Thoracic aorta (tissue), 2 donors: ENCODE data around the gene FHIT. TPM values are rescaled to one million over a fixed set of nuclear protein-coding genes. Genes with fewer than 3 reads are reported as not detected.

Experiments used
- ATAC-seq: fragments of 150-250 bp; one replicate; pipeline ENCODE4 v1.8.0; 2017; ENCODE audit warnings: low read depth; ENCODE audit not compliant: insufficient number of reproducible peaks, low FRiP score
- DNase-seq: peaks from one replicate; pipeline ENCODE4 v3.0.0-alpha.2; 2020; ENCODE audit warnings: low spot score
- H3K27ac ChIP-seq, 2 donors: fragments of 200-600 bp; sonication (generic); 1 replicate in 1 of 2; 2 replicates in 1 of 2; pipeline ENCODE4 v1.5.1; 2016; ENCODE audit warnings: mild to moderate bottlenecking in 2 of 2, moderate library complexity in 2 of 2
- H3K27me3 ChIP-seq: fragments of 200-600 bp; sonication (generic); replicated peaks from 2 replicates; pipeline ENCODE4 v1.6.0; 2016; ENCODE audit warnings: mild to moderate bottlenecking; ENCODE audit not compliant: insufficient read depth
- H3K36me3 ChIP-seq: fragments of 200-600 bp; sonication (generic); one replicate; pipeline ENCODE4 v1.5.1; 2016
- H3K4me1 ChIP-seq, 2 donors: fragments of 200-600 bp; sonication (generic); 1 replicate in 1 of 2; 2 replicates in 1 of 2; pipeline versions ENCODE4 v1.5.1 to v1.6.0; 2016; ENCODE audit warnings: low read depth in 2 of 2, mild to moderate bottlenecking in 1 of 2; ENCODE audit not compliant: control insufficient read depth in 1 of 2
- H3K4me3 ChIP-seq: fragments of 200-600 bp; sonication (generic); 2 replicates; pipeline ENCODE4 v1.5.1; 2016; ENCODE audit warnings: mild to moderate bottlenecking
- H3K9me3 ChIP-seq: fragments of 200-600 bp; sonication (generic); 2 replicates; pipeline ENCODE4 v1.5.1; 2016
- total RNA-seq, 2 donors: library from RNA; depleted of rRNA; stranded (reverse); fragments of >200 nt; gene quantifications; one replicate each; pipeline versions ENCODE4 v1.1.0 to v1.2.3, GENCODE V29; 2016
- TF ChIP-seq, protein P1 (sequence below): fragments of 200-600 bp; sonication (generic); IDR thresholded peaks from one replicate; pipeline ENCODE4 v1.5.1; 2019; ENCODE audit warnings: antibody characterized with exemption

The FHIT gene
- total RNA-seq, 2 donors from 2014 or later, result 2.0 to 2.3 TPM

DNA sequence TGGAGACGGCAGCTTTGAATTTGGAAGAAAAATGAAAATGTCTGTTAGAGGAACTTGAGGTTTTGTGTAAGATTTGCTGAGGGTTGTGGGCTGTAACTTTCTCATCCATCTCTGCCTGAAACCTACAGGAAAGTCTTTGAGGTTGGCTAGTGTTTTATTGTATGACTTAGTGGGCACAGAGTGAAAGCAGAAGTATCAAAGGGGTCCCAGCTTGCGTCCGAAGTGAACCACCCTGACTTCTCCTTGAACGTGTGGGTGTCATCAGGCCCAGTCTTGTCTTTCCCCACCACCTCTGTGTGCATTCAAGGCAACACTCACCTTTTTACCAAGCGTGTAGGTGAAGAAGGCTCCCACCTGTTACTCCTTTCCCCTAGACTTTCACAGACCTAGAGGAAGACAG, 1519.3 kb downstream of the FHIT start:
- no peak overlapping the region for H3K27ac ChIP-seq
- ATAC-seq (peak; percentile 31), DNase-seq (no peak)
- H3K4me3 ChIP-seq, result no peak overlapping the region
- no peaks in the 10 kb centered on the region for H3K9me3 ChIP-seq
- no peaks in the 10 kb centered on the region for H3K4me1 ChIP-seq
- no peaks in the 10 kb centered on the region for H3K36me3 ChIP-seq
- TF ChIP-seq, protein P1, sequence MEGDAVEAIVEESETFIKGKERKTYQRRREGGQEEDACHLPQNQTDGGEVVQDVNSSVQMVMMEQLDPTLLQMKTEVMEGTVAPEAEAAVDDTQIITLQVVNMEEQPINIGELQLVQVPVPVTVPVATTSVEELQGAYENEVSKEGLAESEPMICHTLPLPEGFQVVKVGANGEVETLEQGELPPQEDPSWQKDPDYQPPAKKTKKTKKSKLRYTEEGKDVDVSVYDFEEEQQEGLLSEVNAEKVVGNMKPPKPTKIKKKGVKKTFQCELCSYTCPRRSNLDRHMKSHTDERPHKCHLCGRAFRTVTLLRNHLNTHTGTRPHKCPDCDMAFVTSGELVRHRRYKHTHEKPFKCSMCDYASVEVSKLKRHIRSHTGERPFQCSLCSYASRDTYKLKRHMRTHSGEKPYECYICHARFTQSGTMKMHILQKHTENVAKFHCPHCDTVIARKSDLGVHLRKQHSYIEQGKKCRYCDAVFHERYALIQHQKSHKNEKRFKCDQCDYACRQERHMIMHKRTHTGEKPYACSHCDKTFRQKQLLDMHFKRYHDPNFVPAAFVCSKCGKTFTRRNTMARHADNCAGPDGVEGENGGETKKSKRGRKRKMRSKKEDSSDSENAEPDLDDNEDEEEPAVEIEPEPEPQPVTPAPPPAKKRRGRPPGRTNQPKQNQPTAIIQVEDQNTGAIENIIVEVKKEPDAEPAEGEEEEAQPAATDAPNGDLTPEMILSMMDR, result no peak
- no peaks in the 10 kb centered on the region for H3K27me3 ChIP-seq

DNA sequence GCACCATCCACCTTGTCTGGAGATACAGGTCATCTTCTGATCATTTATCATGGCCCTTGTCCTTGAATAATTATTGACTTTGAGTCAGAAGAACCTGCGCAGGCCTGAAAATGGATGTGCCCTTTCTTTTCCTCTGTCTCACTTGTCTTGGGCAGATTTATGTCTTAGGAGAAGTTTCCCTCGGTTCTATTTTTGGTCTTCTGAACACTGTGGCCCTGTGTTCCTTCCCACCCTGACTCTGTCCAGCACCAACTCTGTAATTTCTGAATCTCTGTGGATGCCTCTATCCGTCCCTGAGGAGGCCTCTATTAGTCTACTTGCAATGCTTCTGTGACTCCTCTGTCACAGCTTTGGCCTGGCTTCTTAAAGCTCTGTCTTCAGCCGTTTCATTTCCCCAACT, 1520.7 kb downstream of the FHIT start:
- DNase-seq (no peak), ATAC-seq (no peak)
- H3K4me1 ChIP-seq, result no peaks in the 10 kb centered on the region
- H3K36me3 ChIP-seq, result no peaks in the 10 kb centered on the region
- H3K27me3 ChIP-seq, result no peaks in the 10 kb centered on the region
- TF ChIP-seq, protein P1, result no peak
- no peaks in the 10 kb centered on the region for H3K9me3 ChIP-seq
- no peak overlapping the region for H3K27ac ChIP-seq
- H3K4me3 ChIP-seq, result no peak overlapping the region

DNA sequence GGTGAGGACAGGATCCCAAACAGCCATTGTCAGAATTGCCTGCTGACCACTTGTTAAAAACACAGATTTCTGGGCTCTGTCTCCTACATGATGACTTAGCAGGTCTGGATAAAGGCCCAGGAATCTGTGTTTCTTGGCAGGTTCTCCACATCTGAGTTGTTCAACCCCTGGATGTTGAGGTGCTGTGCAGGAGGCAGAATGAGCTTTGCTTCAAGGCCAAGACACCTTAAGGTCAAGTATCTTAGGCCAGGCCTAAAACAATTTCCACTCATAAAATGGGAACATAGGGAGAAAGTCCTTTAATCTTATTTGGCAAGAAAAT, 1522.7 kb downstream of the FHIT start:
- no peaks in the 10 kb centered on the region for H3K4me1 ChIP-seq
- TF ChIP-seq, protein P1, result no peak
- no peak for ATAC-seq

DNA sequence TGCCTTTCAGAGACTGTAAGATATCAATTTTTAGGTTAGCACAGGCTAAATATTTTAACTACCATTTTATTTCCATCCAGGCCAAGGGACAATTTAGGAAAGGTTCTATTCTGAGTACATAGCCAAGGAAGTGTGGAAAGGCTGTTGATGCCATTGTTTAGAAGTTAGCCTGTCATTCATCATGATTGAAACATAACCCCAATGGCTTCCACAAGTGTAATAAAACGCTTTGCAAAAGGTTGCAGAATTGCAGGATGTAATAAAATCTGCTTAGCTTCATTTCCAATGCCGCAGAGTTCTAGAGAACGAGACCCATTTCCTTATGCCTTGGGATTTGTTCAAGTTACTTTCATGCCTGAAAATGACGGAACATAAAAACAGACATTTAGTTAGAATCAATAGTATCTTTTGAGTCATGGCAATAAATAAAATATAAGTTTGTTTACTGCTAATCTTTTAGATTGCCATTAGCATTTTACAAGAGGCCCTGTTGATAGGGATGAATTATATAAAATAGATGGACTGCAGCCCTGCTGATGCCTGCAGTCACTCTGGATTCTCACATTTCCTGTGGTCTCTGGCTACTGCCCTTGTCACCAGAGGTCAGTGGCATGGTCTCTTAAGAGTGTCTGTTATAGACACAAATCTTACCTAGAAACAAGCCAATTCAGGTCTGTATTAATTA, 1523.2 kb downstream of the FHIT start:
- H3K9me3 ChIP-seq, result no peaks in the 10 kb centered on the region
- H3K4me1 ChIP-seq, result no peaks in the 10 kb centered on the region
- no peaks in the 10 kb centered on the region for H3K27me3 ChIP-seq
- DNase-seq (no peak), ATAC-seq (no peak)
- no peaks in the 10 kb centered on the region for H3K36me3 ChIP-seq
- TF ChIP-seq, protein P1, result no peak
- no peak overlapping the region for H3K4me3 ChIP-seq
- H3K27ac ChIP-seq, result no peak overlapping the region

More for the DNA sequence above, 1522.7 kb downstream of the FHIT start:
- H3K27me3 ChIP-seq, result no peaks in the 10 kb centered on the region
- no peak for DNase-seq
- no peaks in the 10 kb centered on the region for H3K9me3 ChIP-seq
- H3K4me3 ChIP-seq, result no peak overlapping the region
- H3K27ac ChIP-seq, result no peak overlapping the region
- H3K36me3 ChIP-seq, result no peaks in the 10 kb centered on the region

DNA sequence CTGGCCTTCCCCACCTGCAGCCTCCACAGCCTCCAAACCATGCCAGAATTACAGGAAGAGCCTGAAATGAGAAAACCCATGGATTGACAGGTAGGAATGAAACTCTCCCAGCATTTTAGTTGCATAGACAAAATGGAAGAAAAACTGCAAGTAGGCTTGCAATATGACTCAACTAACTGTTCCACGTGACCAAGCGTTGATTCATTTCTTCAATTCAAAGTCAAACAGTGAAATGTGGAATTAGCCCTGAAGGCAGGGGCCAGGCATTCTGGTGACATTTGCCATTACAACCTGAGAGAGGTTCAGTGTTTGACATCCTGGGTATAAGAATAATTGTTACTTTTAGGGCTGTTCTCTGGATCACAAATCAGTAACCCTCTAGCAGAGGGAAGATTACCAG, 1525.0 kb downstream of the FHIT start:
- Histone ChIP-seq H3K27me3 (no peaks in the 10 kb centered on the region), H3K36me3 (no peaks in the 10 kb centered on the region), H3K27ac (no peak overlapping the region), H3K4me3 (no peak overlapping the region), H3K4me1 (no peaks in the 10 kb centered on the region), H3K9me3 (no peaks in the 10 kb centered on the region)
- TF ChIP-seq, protein P1, result no peak
- DNase-seq (no peak), ATAC-seq (no peak)
